A673 (cell line): ENCODE results near the gene CAPN8. TPM values are rescaled to one million over a fixed set of nuclear protein-coding genes. Genes with fewer than 3 reads are reported as not detected.

Source experiments
- BruUV-seq: library from RNA; stranded (reverse); fragments of 400-500 nt; replicated peaks from 2 replicates; lab custom pipeline; 2021; lab: Mats Ljungman, UMichigan
- CTCF ChIA-PET: fragments of 300-600 bp; sonication (Branson Sonifier 250); formaldehyde crosslinking; loops from one replicate; lab custom pipeline; 2022; ENCODE audit warnings: antibody characterized with exemption; lab: Charles Lee
- POLR2A ChIA-PET: fragments of 300-600 bp; sonication (Branson Sonifier 250); formaldehyde crosslinking; loops from one replicate; lab custom pipeline; 2022; ENCODE audit warnings: antibody characterized with exemption; ENCODE audit not compliant: low non-redundant PET; lab: Charles Lee
- DNase-seq: peaks from one replicate; pipeline ENCODE4 v3.0.0-alpha.2; 2015; ENCODE audit warnings: low spot score
- H3K27ac ChIP-seq: fragments of 200-600 bp; sonication (generic); 2 replicates; pipeline ENCODE4 v1.5.1; 2016; ENCODE audit warnings: mixed run types, low read depth, mild to moderate bottlenecking, mixed read lengths, antibody characterized with exemption, low read length; ENCODE audit not compliant: poor library complexity, severe bottlenecking
- H3K27me3 ChIP-seq: fragments of 200-600 bp; sonication (generic); replicated peaks from 2 replicates; pipeline ENCODE4 v1.6.1; 2017; ENCODE audit warnings: mixed run types, low read depth, mild to moderate bottlenecking, mixed read lengths, antibody characterized with exemption, low read length; ENCODE audit not compliant: insufficient read depth, poor library complexity
- H3K36me3 ChIP-seq: fragments of 200-600 bp; sonication (generic); 2 replicates; pipeline ENCODE4 v1.6.1; 2016; ENCODE audit warnings: mixed run types, mild to moderate bottlenecking, mixed read lengths, antibody characterized with exemption, low read length; ENCODE audit not compliant: insufficient read depth, poor library complexity, severe bottlenecking
- H3K4me1 ChIP-seq: fragments of 200-600 bp; sonication (generic); 2 replicates; pipeline ENCODE4 v1.6.1; 2017; ENCODE audit warnings: mixed run types, mild to moderate bottlenecking, mixed read lengths, antibody characterized with exemption, low read length; ENCODE audit not compliant: insufficient read depth, poor library complexity, severe bottlenecking
- H3K4me3 ChIP-seq: fragments of 200-600 bp; sonication (generic); 2 replicates; pipeline ENCODE4 v1.5.1; 2016; ENCODE audit warnings: low read depth, mixed run types, mild to moderate bottlenecking, mixed read lengths, low read length; ENCODE audit not compliant: poor library complexity, severe bottlenecking
- H3K9me3 ChIP-seq: fragments of 200-600 bp; sonication (generic); 2 replicates; pipeline ENCODE4 v1.6.1; 2016; ENCODE audit warnings: mixed run types, low read depth, mild to moderate bottlenecking, mixed read lengths, antibody characterized with exemption, low read length; ENCODE audit not compliant: poor library complexity, severe bottlenecking
- CTCF ChIP-seq: fragments of 300-800, 200-600 bp; sonication (generic); conservative IDR thresholded peaks from 2 replicates; pipeline ENCODE4 v1.5.1; 2017; ENCODE audit warnings: low read depth, mild to moderate bottlenecking, antibody characterized with exemption, low read length, moderate library complexity, mixed read lengths
- EZH2 ChIP-seq: fragments of 200-600 bp; sonication (generic); IDR thresholded peaks from 2 replicates; pipeline ENCODE4 v1.6.1; 2017; ENCODE audit warnings: borderline replicate concordance, low read depth, mild to moderate bottlenecking, mixed read lengths, antibody characterized with exemption, low read length; ENCODE audit not compliant: poor library complexity, severe bottlenecking
- intact Hi-C: fragments of 100-400 bp; cut with micrococcal nuclease; formaldehyde crosslinking; loops from one replicate; pipeline ENCODE4 v1.10.0; 2022; ENCODE audit not compliant: unreplicated experiment
- total RNA-seq: library from RNA; stranded (reverse); gene quantifications from 2 replicates; pipeline ENCODE4 v1.2.3, GENCODE V29; 2021

Gene CAPN8
- total RNA-seq, 1 experiment from 2014 or later = not detected

- intact Hi-C loops = no loop called here
- POLR2A ChIA-PET = no interaction called here
- no peak for DNase-seq
- CTCF ChIA-PET = interaction anchor here (0.6 to 1.4 kb wide), 3 partner anchors 52 to 353 kb away, joined by 3 to 5 read pairs (median 3); no protein-coding TSS in a partner anchor
- Histone ChIP-seq H3K27ac (no peak overlapping the region), H3K4me3 (no peak overlapping the region), H3K27me3 (no peaks in the 10 kb centered on the region), H3K4me1 (no peaks in the 10 kb centered on the region), H3K36me3 (no peaks in the 10 kb centered on the region), H3K9me3 (no peaks in the 10 kb centered on the region)
- no TSS peak for BruUV-seq
- TF ChIP-seq CTCF (no peak), EZH2 (no peak)
Measured at GRCh38 chr1:223557130-223557475, 108.4 kb downstream of the CAPN8 start.

DNA sequence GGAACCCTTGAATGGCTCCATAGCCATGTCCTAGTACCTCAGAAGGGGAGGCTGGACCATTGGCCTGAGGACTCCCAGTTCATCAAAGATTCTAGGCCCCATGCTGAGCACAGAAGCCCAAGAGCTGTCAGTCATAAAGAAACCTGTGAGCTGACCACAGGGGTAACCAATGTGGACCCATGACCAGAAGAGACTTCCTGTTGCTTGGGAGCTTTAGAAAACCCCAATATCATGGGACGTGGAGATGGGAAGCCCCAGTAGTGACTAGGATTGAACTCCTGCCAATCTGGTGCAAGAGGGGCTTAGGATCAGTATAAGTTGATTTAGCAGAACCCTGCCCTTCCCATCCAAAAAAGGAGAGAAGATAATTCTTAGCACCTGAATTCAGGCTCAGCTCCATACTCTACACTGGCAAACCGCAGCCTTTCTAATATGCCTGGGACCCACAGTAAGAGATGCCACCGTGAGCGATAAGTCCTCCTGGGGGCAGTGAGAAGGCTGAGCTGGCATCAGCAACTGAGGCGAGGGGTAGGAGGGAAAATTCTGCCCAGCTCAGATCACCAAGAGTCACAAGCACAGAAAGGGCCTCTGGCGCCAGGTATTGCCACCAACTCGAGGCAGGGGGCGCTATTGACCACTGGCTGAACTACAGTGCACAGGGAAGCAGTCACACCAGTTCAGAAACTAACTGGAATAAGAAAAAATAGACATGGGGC, 108.9 kb downstream of the CAPN8 start:
- H3K27ac ChIP-seq = no peak overlapping the region
- no peak overlapping the region for H3K4me3 ChIP-seq
- peak; percentile 89 for TF ChIP-seq CTCF
- no peak for TF ChIP-seq EZH2
- BruUV-seq = no TSS peak
- no peaks in the 10 kb centered on the region for H3K9me3 ChIP-seq
- H3K36me3 ChIP-seq = no peaks in the 10 kb centered on the region
- no peaks in the 10 kb centered on the region for H3K4me1 ChIP-seq
- intact Hi-C loops = no loop called here
- DNase-seq = peak; percentile 57
- no peaks in the 10 kb centered on the region for H3K27me3 ChIP-seq
- CTCF ChIA-PET = interaction anchor here (0.6 to 1.0 kb wide), 2 partner anchors 53 to 353 kb away, joined by 3 read pairs; no protein-coding TSS in a partner anchor
- POLR2A ChIA-PET = no interaction called here

DNA sequence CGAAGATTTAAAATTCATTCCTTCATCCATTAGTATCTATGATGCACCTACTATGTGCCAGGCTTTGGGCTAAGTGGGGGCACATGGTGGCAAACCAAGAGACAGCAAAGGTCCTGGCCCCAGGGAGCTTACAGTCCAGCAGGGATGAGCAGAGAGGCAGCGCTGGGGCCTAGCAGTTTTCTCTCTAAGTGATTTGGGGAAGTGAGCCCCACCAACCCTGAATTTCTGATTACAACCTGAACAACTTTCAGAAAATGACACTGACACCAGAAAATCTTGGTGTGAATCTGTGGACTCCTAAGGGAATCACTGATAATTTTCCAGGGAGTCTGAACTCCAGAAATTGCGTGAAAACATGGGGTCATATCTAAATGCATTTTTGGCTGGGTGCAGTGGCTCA, 111.5 kb downstream of the CAPN8 start:
- no TSS peak for BruUV-seq
- H3K4me1 ChIP-seq = no peaks in the 10 kb centered on the region
- H3K9me3 ChIP-seq = no peaks in the 10 kb centered on the region
- POLR2A ChIA-PET = no interaction called here
- intact Hi-C loops = no loop called here
- no peak overlapping the region for H3K27ac ChIP-seq
- no peak for DNase-seq
- H3K36me3 ChIP-seq = no peaks in the 10 kb centered on the region
- CTCF ChIA-PET = no interaction called here
- H3K4me3 ChIP-seq = no peak overlapping the region
- H3K27me3 ChIP-seq = no peaks in the 10 kb centered on the region
- no peak for TF ChIP-seq CTCF
- no peak for TF ChIP-seq EZH2
